Embryonic facial prominence (tissue), 1 donor: ENCODE data around the gene ALPK3.
"Not testable (repeated sequence)": the region's sequence is repeated elsewhere in the genome, so short reads cannot be mapped to it uniquely, and the experiment has no call there.

Source experiments
- DNase-seq: peaks from one replicate; pipeline ENCODE4 v3.0.0-alpha.2; 2016; ENCODE audit errors: extremely low spot score

Gene ALPK3

DNA sequence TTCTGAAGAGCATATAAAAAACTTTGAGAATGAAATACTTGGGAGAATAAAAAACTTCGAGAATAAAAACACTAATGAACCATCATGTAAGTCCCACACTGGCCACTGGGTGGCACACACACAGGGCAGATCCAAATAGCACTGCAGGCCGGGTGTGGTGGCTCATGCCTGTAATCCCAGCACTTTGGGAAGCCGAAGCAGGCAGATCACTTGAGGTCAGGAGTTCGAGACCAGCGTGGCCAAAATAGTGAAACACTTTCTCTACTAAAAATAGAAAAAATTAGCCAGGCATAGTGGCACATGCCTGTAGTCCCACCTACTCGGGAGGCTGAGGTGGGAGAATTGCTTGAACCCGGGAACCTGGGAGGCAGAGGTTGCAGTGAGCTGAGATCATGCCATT lies 28.5 kb downstream of the ALPK3 start:
- DNase-seq, result not testable (repeated sequence)

DNA sequence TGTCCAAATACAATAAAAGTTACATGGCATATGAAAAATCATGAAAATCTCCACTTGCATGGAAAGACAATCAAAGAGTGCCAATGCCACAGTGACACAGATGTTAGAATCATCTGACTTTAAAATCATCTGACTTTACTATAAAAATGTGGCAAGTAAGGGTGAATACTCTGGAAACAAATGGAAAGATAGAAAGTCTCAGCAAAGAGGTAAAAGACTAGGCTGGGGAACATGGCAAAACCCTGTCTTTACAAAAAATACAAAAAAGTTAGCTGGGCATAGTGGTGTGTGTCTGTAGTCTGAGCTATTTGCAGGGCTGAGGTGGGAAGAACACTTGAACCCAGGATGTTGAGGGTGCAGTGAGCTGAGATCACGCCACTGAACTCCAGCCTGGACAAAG lies 29.1 kb downstream of the ALPK3 start:
- no peak for DNase-seq

DNA sequence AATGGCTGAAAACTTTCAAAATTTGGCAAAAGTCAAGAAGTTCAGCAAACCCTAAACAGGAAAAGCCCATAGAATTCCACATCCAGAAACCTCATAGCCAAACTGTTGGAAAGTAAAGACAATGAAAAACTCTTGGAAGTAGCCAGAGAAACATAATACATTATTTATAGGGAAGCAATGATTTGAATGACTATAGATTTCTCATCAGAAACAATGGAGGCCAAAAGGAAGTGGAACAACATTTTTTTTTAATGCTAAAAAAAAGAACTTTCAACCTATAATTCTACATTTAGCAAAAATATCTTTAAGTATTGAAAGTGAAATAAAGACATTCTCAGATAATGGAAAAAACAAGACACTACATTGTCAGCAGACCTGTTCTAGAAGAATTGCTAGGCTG lies 30.2 kb downstream of the ALPK3 start:
- DNase-seq, result no peak

DNA sequence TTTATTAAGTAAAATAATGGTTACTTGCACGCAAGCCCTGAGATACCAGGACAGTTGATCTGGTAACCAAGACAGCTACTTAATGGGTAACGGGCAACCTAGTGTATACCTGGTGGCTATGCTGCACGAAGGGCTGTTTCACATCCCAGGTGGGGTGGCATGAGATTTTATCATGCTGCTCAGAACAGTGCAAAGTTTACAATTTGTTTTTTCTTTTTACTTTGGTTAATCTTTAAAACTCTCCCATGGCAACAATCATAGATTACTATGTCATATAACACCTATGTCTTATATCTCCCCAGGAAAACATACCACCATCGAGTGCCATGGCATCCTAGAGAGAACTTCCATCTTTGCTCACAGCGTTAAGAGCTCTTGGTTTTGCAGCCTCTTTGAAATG lies 35.1 kb downstream of the ALPK3 start:
- DNase-seq, result no peak

DNA sequence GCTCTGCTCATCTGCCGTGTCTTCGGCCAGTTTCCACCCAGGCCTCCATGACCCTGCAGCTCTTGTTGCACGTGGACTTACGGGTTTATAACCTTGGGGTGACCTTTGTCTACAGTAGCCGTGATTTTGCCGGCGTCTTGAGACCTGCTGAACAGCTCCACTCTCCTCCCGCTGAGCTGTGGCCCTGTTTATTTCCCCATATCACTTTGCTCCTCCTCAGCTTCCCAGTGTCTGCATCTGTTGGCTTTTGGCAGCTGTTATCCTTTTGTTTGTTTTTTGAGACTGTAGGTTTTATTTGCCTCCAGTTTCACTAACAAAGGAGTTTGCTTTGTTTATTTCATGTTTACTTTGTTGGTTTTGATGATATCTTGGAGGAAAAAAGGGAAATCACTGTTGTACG lies 38.0 kb downstream of the ALPK3 start:
- no peak for DNase-seq

DNA sequence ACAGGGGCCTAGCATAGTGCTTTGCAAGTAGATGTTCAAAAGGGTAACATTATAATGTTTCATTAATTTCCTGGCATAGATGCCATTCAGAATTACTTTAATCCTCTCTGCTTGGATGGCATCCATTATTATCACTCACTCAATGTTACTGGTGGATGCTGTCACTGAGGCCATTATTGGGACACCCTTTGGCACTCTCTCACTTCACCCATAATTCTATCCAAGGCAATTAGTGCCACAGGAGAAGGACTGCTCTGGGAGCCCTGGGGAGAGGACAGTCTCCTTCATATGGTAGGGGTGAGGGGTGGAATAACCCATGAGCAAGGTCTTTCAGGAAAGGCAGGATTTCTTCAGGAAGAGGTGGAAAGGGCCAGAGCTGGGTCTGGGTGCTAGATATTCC lies 38.6 kb downstream of the ALPK3 start:
- no peak for DNase-seq

DNA sequence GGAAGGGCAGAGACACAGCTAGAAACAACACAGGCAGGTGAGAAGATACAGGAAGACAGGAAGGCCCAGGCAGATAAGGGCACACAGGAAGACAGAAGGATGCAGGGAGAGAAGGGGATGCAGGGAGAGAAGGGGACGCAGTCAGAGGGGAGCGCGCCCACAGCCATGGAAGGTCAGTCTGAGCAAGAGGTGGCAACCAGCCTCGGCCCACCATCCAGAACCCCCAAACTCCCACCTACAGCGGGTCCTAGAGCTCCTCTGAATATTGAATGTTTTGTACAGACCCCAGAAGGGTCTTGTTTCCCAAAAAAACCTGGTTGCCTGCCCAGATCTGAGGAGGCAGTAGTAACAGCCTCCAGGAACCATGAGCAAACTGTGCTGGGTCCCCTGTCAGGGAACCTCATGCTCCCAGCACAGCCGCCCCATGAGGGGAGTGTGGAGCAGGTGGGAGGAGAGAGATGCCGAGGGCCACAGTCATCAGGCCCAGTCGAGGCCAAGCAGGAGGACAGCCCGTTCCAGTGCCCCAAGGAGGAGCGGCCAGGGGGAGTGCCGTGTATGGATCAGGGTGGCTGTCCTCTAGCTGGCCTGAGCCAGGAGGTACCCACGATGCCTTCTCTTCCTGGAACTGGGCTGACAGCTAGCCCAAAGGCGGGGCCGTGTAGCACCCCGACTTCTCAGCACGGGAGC lies 39.7 kb downstream of the ALPK3 start:
- no peak for DNase-seq

DNA sequence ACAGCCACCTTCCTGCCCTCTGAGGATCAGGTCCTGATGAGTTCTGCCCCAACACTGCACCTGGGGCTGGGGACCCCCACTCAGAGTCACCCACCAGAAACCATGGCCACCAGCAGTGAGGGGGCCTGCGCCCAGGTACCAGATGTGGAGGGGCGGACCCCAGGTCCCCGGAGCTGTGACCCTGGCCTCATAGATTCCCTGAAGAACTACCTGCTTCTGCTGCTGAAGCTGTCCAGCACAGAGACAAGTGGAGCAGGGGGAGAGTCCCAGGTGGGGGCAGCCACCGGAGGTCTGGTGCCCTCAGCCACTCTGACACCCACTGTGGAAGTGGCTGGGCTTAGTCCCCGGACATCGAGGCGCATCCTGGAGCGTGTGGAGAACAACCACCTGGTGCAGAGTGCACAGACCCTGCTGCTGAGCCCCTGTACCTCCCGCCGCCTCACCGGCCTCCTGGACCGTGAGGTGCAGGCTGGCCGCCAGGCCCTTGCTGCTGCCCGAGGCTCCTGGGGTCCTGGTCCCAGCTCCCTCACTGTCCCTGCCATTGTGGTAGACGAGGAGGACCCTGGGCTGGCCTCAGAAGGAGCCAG lies 40.4 kb downstream of the ALPK3 start:
- no peak for DNase-seq

DNA sequence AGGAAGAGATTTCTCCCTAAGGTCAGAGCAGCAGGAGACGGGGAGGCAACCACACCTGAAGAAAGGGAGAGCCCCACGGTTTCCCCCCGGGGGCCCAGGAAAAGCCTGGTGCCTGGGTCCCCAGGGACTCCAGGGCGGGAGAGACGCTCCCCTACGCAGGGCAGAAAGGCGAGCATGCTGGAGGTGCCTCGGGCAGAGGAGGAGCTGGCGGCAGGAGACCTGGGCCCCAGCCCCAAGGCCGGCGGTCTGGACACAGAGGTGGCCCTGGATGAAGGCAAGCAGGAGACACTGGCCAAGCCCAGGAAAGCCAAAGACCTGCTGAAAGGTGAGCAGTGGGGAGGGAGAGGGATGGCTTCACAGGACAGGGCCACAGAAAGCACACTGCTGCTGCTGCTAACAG lies 41.1 kb downstream of the ALPK3 start:
- DNase-seq, result no peak

DNA sequence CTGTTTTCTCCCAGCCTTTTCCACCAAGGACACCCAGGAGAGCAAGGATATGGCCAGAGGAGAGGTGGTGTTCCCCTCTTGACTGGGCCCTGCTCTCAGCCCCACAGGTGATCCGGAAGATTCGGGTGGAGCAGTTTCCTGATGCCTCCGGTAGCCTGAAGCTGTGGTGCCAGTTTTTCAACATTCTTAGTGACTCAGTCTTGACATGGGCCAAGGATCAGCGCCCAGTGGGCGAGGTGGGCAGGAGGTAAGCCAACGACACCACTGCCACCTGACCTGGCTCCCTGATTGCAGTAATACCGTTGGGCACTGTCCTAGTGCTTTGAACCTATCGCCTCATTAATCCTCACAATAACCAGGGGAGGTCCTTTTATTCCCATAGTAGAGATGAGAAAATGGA lies 42.0 kb downstream of the ALPK3 start:
- DNase-seq, result no peak

DNA sequence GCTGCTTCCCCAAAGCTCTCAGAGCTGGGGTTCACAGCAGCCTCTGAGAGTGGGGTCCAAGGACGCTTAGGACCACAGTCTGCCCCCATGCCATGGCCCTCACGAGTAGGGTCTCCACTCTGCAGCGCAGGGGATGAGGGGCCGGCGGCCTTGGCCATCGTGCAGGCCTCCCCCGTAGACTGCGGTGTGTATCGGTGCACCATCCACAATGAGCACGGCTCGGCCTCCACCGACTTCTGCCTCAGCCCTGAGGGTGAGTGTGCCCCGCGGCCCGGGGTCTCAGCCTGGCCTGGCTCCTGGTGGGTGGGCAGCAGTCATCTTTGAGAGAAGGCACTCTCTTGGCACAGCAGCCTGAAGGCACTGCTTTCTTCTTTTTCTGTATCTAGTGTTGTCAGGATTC lies 42.5 kb downstream of the ALPK3 start:
- DNase-seq, result no peak

DNA sequence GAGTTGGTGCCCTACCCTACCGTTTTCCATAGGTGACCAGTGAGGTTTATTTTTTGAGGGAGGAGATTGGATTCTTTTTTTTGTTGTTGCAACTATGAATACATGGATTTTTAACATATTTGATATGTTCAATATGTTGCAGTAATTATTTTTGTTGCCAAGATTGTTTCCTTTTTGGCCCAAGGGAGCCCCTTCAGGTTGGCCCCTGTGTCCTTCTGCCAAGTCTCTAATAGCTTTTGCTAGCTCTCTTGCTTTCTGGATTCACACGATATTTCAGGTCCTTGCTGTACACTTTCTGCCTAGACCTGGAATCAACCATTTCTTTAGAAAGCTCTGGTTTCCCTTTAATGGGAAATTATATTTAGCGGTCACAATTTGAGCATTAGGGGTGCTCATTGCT lies 44.6 kb downstream of the ALPK3 start:
- DNase-seq, result no peak

DNA sequence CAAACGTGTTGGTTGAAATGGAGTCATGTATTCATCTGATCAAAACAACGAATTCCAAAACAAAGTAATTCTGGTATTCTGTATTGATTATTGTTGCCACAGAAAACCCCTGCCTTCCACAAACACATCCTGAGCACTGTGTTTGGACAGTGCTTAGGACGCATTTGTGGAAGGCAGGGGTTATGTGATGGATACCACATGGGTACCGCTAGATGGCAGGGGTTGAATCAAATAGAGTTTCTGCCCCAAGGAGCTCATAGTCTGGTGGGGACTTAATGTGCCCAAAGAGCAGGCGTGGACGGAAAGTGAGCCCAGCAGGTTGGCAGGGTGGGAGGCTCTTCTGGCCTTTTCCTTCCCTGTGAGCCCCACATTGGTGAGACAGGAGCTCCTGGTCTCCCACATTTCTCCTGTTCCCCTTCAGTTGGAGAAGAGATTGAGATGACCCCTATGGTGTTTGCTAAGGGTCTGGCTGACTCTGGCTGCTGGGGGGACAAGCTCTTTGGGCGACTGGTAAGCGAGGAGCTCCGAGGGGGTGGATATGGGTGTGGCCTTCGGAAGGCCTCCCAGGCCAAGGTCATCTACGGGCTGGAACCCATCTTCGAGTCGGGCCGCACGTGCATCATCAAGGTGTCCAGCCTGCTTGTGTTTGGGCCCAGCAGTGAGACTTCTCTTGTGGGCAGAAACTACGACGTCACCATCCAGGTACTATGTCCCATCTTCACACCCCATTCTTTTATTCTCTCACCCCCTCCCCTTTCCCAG lies 45.2 kb downstream of the ALPK3 start:
- no peak for DNase-seq

DNA sequence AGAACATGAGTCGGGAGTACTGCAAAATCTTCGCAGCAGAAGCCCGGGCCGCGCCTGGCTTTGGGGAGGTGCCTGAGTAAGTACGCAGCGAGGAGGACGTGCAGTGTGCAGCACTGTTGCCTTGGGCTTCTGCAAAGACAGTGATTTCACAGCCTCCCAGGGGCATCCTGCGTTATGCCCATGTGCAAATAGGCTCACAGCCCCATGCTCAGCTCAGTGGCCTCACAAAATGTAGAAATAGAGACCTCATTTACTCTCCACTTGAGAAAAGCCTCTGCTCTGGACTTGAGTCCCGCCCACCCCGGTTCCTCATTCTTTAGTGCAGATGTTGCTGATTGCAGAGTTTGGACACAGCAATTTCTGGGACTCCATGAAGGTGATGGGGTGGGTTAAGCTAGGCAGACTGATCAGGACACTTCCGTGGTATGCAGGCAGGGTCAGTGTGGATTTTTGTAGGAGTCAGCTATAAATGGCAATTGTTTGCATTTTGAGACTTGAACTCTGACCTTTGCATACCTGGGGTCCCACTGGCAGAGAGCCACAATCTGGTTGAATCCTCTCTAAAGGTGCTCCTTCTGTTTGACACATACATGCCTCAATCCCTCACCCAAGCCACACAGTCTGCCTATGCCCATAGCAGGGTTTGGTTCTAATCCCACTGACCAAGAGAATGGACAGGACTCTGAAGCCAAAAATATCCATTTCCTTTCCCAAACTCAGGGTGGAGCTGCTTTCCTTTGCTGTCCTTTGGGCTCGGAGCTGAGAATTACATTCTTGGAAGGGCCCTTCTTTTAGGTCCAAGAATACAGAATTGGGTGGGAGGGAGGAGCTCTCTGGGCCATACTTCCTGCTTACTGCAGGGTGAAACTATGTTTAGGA lies 46.6 kb downstream of the ALPK3 start:
- DNase-seq, result no peak

DNA sequence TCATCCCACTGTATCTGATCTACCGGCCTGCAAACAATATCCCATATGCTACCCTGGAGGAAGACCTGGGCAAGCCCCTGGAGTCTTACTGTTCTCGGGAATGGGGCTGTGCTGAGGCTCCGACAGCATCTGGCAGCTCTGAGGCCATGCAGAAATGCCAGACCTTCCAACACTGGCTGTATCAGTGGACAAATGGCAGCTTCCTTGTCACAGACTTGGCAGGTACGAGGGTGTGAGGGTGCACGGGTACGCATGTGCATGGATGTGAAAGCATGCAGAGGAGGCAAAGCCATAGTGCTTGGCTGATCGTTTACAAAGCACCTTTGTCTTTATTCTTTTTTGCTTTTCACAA lies 47.3 kb downstream of the ALPK3 start:
- no peak for DNase-seq

DNA sequence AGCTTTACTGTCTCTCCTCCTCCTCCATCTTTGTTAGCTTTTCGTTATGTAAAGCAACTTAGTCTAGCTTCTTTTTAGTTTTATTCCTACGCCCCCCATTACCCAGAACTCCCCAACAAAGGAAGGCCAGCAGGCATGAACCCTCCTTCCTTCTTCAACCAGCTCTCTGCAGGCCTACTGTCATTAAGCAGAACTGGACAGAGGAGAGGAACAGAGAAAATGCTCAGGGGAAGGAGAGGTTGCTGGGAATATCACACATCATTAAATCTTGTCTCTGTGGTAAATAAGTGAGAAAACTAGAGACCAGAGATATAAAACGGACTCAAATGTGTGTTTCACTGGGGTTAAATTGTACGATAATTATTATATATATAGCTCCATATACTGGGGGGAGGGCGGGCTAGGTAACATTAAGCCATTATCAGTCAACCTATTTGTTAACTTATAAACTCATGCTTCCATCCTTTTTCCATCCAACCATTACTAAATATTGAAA lies 48.0 kb downstream of the ALPK3 start:
- DNase-seq, result no peak

DNA sequence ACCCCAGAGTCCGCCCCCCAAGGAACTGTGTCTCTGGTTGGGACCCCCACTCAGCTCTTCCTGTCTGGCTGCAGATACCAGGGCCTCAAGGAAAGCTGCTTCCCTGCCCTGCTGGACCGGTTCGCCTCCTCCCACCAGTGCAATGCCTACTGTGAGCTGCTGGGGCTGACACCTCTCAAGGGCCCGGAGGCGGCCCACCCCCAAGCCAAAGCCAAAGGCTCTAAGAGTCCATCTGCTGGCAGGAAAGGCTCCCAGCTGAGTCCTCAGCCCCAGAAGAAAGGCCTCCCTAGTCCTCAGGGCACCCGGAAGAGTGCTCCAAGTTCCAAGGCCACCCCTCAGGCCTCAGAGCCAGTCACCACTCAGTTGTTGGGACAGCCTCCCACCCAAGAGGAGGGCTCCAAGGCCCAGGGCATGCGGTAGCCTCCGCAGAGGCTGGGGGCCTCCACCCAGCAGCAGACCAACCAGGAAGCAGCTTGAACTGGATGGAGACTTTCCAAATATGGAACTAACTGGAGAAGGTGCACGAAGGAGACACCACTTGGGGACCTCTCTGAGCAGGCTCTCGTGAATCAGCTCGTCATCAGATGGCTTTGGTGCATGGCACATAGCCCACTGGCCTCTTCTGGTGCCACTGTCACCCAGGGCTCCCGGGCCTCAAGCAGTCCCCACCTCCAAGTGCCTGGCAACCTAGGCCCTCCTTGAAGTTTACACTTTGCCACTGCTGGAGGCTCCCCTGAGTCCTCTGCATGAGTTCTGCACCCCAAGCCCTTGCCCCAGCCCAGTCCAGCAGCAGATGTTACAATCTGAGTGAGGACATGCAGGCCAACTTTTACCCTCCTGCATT lies 51.1 kb downstream of the ALPK3 start:
- DNase-seq, result no peak

DNA sequence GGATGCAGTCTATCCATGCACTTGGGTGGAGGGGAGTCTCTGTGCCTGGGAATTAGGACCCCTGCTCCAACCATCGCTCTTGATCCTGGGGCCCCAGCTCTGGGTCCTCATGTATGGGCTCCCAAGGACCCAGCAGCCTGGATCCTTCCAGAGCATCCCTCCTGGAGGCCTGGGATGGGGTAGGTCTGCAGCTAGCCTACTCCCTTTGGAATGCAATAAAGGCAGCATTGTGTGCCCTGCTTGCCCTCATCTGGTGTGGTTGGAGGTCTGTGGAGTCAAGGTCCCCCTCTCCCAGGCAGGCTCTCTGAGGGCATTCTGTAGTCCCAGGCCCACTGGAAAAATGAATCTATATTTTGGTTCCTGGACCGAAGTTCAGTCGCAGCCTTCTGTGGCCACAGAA lies 52.4 kb downstream of the ALPK3 start:
- DNase-seq, result no peak

DNA sequence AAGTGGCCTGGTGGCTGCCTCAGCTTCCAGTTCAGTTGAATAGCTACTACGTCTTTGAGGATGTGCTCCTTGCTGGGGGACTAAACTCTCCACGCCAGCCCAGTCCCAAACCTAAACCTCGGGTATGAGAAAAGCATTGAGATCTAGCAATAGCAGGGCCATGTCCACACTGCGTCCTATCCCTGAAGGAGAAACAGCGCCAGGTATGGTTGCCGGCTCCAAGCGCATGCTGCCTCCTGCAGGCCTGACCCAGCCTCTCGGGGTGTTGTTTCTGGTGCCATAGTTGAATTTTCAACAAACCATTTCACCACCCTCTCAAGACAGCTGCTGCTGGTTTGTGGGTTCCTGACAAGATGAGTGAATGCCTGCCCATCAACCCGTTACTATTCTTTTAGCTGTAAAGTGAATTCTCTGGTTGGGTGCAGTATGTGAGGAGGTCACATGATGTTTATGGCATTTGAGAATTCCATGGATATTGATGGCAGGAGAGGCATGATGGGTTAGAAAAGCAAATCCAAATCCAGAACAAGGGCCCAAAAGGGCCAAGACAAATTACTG lies 54.4 kb downstream of the ALPK3 start:
- DNase-seq, result no peak

DNA sequence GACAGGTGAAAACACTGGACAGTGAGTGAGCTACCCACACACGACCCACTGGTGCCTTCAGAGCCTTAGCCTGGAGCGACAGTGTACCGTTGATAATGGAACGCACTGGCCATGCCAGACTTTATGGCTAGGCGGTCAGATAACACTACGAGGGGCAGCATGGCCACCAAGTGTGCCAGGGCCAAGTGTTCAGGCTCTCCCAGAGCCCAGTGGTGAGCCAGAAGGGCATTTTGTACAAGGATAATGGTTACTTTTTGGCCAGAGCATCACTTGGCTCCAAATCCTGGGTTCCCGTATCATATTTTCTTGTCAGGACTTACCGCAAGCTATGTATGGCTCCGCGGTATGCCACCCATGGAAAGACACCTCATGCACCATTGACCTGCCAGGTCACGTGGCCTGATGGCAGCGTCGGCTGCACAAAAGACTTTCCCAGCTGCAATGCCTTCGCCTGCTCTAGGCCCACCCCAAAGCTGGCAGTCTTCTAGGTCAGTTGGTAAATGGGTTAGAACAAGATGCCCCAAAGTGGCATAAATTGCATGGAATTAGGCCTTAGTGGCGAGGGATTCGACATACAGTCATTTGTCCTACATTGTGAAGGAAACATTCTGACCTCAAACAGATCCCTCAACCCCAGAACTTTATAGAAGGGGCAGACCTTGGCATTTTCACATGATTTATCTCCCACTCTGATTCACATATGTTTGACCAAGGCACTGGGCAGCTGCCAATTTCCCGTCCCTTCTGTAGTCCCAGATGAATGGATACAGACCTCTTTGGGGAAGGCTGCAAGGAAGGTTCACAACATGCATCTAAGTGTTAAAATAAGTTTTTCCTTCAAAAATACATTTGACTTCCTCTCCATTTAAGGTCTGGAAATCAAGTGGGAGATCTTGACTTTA lies 55.1 kb downstream of the ALPK3 start:
- DNase-seq, result no peak
